Thyroid gland (tissue), 4 donors: Measurements from ENCODE around the gene RSPH9.

Experiments used
- CTCF ChIP-seq, 6 experiments: fragments of 200-600 bp in 3 of 6; fragments of 450-650 bp in 3 of 6; sonication (generic) in 3 of 6; IDR thresholded peaks; one replicate each; pipeline ENCODE4 v1.5.1; 2016 to 2019; ENCODE audit warnings: antibody characterized with exemption in 6 of 6, mild to moderate bottlenecking in 2 of 6, inconsistent platforms in 1 of 6, moderate library complexity in 1 of 6
- POLR2A ChIP-seq, 2 donors: fragments of 450-650 bp; IDR thresholded peaks; one replicate each; pipeline ENCODE4 v1.6.1; 2017; ENCODE audit warnings: antibody characterized with exemption in 2 of 2, mild to moderate bottlenecking in 2 of 2, moderate library complexity in 1 of 2

GRCh38 chr6:43609402-43609801 lies 35.4 kb upstream of the RSPH9 start:
- TF ChIP-seq CTCF (IDR thresholded peaks at IDR 0.05) (no peak), POLR2A (IDR thresholded peaks at IDR 0.05) (no peak)
